ENCODE data around the gene ADAMTS16.

DNA sequence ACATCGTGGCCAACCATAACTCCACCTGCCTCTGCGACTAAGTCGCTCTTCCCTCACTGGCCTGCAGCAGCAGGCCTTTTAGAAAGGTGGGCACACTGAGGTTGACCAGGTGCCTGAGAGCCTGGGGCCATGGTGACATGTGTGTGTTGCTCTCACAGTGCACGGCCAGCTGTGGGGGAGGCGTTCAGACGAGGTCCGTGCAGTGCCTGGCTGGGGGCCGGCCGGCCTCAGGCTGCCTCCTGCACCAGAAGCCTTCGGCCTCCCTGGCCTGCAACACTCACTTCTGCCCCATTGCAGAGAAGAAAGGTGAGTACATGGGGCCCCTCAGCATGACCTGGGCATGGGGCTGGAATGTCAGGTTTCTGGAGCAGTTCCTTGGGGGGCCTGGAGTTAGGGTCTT lies 177.8 kb downstream of the ADAMTS16 start:
- TF ChIP-seq, protein P1, sequence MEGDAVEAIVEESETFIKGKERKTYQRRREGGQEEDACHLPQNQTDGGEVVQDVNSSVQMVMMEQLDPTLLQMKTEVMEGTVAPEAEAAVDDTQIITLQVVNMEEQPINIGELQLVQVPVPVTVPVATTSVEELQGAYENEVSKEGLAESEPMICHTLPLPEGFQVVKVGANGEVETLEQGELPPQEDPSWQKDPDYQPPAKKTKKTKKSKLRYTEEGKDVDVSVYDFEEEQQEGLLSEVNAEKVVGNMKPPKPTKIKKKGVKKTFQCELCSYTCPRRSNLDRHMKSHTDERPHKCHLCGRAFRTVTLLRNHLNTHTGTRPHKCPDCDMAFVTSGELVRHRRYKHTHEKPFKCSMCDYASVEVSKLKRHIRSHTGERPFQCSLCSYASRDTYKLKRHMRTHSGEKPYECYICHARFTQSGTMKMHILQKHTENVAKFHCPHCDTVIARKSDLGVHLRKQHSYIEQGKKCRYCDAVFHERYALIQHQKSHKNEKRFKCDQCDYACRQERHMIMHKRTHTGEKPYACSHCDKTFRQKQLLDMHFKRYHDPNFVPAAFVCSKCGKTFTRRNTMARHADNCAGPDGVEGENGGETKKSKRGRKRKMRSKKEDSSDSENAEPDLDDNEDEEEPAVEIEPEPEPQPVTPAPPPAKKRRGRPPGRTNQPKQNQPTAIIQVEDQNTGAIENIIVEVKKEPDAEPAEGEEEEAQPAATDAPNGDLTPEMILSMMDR (conservative IDR thresholded peaks at IDR 0.05 in 1 of 2, IDR thresholded peaks at IDR 0.05 in 1 of 2; ENCODE audit: extremely low read depth in 1 of 2, insufficient read depth in 1 of 2, low read depth in 1 of 2, low read length in 2 of 2), result no peak
- TF ChIP-seq EZH2 (IDR thresholded peaks at IDR 0.05; ENCODE audit: borderline replicate concordance, low read length), result no peak

Data from mammary epithelial cell (primary cell).